Astrocyte (in vitro differentiated cells and primary cell): Measurements from ENCODE around the gene CDH13. TPM values are rescaled to one million over a fixed set of nuclear protein-coding genes. Genes with fewer than 3 reads are reported as not detected.

Experiments used
- DNase-seq: peaks from one replicate; pipeline ENCODE4 v3.0.0-alpha.2; 2010; ENCODE audit warnings: low read depth
- FAIRE-seq: peaks from 2 replicates; lab custom pipeline; 2011; peaks lifted over from hg19 to GRCh38; lab: Jason Lieb, UNC
- H2AFZ ChIP-seq: 2 replicates; pipeline ENCODE4 v1.6.0; 2012; ENCODE audit warnings: low read depth, low read length, inconsistent platforms
- H3K27ac ChIP-seq: 2 replicates; pipeline ENCODE4 v1.5.1; 2011; ENCODE audit warnings: low read depth, low read length, inconsistent platforms
- H3K27me3 ChIP-seq: 2 replicates; pipeline ENCODE4 v1.6.0; 2011; ENCODE audit warnings: low read length, inconsistent platforms; ENCODE audit not compliant: insufficient read depth
- H3K36me3 ChIP-seq: 2 replicates; pipeline ENCODE4 v1.5.1; 2011; ENCODE audit warnings: low read length, inconsistent platforms; ENCODE audit not compliant: insufficient read depth
- H3K4me1 ChIP-seq: 2 replicates; pipeline ENCODE4 v1.5.1; 2011; ENCODE audit warnings: low read length, inconsistent platforms; ENCODE audit not compliant: insufficient read depth
- H3K4me2 ChIP-seq: 2 replicates; pipeline ENCODE4 v1.6.0; 2012; ENCODE audit warnings: low read length, inconsistent platforms
- H3K4me3 ChIP-seq: 2 replicates; pipeline ENCODE4 v1.5.1; 2011; ENCODE audit warnings: low read depth, mild to moderate bottlenecking, low read length, inconsistent platforms; ENCODE audit not compliant: insufficient read depth
- H3K79me2 ChIP-seq: 2 replicates; pipeline ENCODE4 v1.6.0; 2012; ENCODE audit warnings: mild to moderate bottlenecking, low read length, inconsistent platforms; ENCODE audit not compliant: insufficient read depth
- H3K9ac ChIP-seq: 2 replicates; pipeline ENCODE4 v1.6.0; 2012; ENCODE audit warnings: mild to moderate bottlenecking, low read length, inconsistent platforms
- H3K9me3 ChIP-seq: 2 replicates; pipeline ENCODE4 v1.5.1; 2012; ENCODE audit warnings: low read depth, mild to moderate bottlenecking, low read length, inconsistent platforms; ENCODE audit not compliant: insufficient read depth
- H4K20me1 ChIP-seq: 2 replicates; pipeline ENCODE4 v1.6.0; 2012; ENCODE audit warnings: low read length, inconsistent platforms; ENCODE audit not compliant: insufficient read depth
- H3K27ac Mint-ChIP-seq: one replicate; pipeline ENCODE4 v1.8.0; 2021; ENCODE audit warnings: mild to moderate bottlenecking, mixed read lengths; ENCODE audit not compliant: unreplicated experiment
- H3K27me3 Mint-ChIP-seq: one replicate; pipeline ENCODE4 v1.8.0; 2021; ENCODE audit warnings: low read depth, mixed read lengths; ENCODE audit not compliant: unreplicated experiment
- H3K36me3 Mint-ChIP-seq: one replicate; pipeline ENCODE4 v1.8.0; 2021; ENCODE audit warnings: low read depth, mixed read lengths; ENCODE audit not compliant: unreplicated experiment
- H3K4me1 Mint-ChIP-seq: one replicate; pipeline ENCODE4 v1.8.0; 2021; ENCODE audit warnings: low read depth, mixed read lengths; ENCODE audit not compliant: unreplicated experiment
- H3K4me3 Mint-ChIP-seq: one replicate; pipeline ENCODE4 v1.8.0; 2021; ENCODE audit warnings: mild to moderate bottlenecking, moderate library complexity, mixed read lengths; ENCODE audit not compliant: unreplicated experiment
- H3K9me3 Mint-ChIP-seq: one replicate; pipeline ENCODE4 v1.8.0; 2021; ENCODE audit warnings: mild to moderate bottlenecking, mixed read lengths; ENCODE audit not compliant: unreplicated experiment
- CTCF ChIP-seq: IDR thresholded peaks from 2 replicates; pipeline ENCODE4 v1.5.1; 2011; ENCODE audit warnings: low read depth, mild to moderate bottlenecking, inconsistent platforms, low read length, moderate library complexity; ENCODE audit not compliant: insufficient read depth
- EZH2 ChIP-seq: IDR thresholded peaks from 2 replicates; pipeline ENCODE4 v1.6.1; 2012; ENCODE audit warnings: mild to moderate bottlenecking, low read length, inconsistent platforms; ENCODE audit not compliant: insufficient read depth
- total RNA-seq: library from RNA; stranded (reverse); gene quantifications from 2 replicates; pipeline ENCODE4 v1.2.1, GENCODE V29; 2021

Gene CDH13
- total RNA-seq, 1 donor from 2014 or later, result 41.7 TPM

GRCh38 chr16:83336603-83337002 lies 709.8 kb downstream of the CDH13 start:
- no peak overlapping the region for H2AFZ ChIP-seq
- H3K4me3 ChIP-seq, result no peak overlapping the region
- H3K27ac ChIP-seq, result peak overlapping the region; percentile 17
- peak overlapping the region; percentile 3 for H3K9ac ChIP-seq
- no peaks in the 10 kb centered on the region for H4K20me1 ChIP-seq
- DNase-seq (peak; percentile 75), FAIRE-seq (no peak)
- TF ChIP-seq EZH2 (no peak), CTCF (no peak)
- peak overlapping the region; percentile 7 for H3K4me2 ChIP-seq
- H3K27me3 ChIP-seq, result no peaks in the 10 kb centered on the region
- H3K4me1 ChIP-seq, result peaks cover 22% of the 10 kb centered on the region
- Mint-ChIP-seq H3K36me3 (no peaks in the 10 kb centered on the region), H3K4me1 (peaks cover 6% of the 10 kb centered on the region), H3K27me3 (no peaks in the 10 kb centered on the region), H3K4me3 (no peak overlapping the region), H3K9me3 (no peaks in the 10 kb centered on the region), H3K27ac (no peak overlapping the region)
- H3K9me3 ChIP-seq, result no peaks in the 10 kb centered on the region
- no peaks in the 10 kb centered on the region for H3K79me2 ChIP-seq
- no peaks in the 10 kb centered on the region for H3K36me3 ChIP-seq

- H3K27ac Mint-ChIP-seq, result no peak overlapping the region
- H3K27me3 ChIP-seq, result no peaks in the 10 kb centered on the region
- no peaks in the 10 kb centered on the region for H3K79me2 ChIP-seq
- peak overlapping the region; percentile 32 for H3K27ac ChIP-seq
- no peaks in the 10 kb centered on the region for H3K9me3 Mint-ChIP-seq
- H3K4me1 ChIP-seq, result peaks cover 22% of the 10 kb centered on the region
- no peaks in the 10 kb centered on the region for H3K9me3 ChIP-seq
- no peaks in the 10 kb centered on the region for H3K27me3 Mint-ChIP-seq
- H3K4me1 Mint-ChIP-seq, result peaks cover 6% of the 10 kb centered on the region
- no peaks in the 10 kb centered on the region for H3K36me3 ChIP-seq
- FAIRE-seq, result no peak
- H2AFZ ChIP-seq, result no peak overlapping the region
- DNase-seq, result no peak
- no peak overlapping the region for H3K4me3 ChIP-seq
- H3K36me3 Mint-ChIP-seq, result no peaks in the 10 kb centered on the region
- H3K9ac ChIP-seq, result no peak overlapping the region
- TF ChIP-seq EZH2, result no peak
- TF ChIP-seq CTCF, result no peak
- peak overlapping the region; percentile 52 for H3K4me2 ChIP-seq
- H4K20me1 ChIP-seq, result no peaks in the 10 kb centered on the region
- H3K4me3 Mint-ChIP-seq, result no peak overlapping the region
These were observed 711.4 kb downstream of the CDH13 start for GRCh38 chr16:83338138-83338537.

- no peak for FAIRE-seq
- Mint-ChIP-seq H3K4me3 (no peak overlapping the region), H3K36me3 (no peaks in the 10 kb centered on the region), H3K27ac (no peak overlapping the region), H3K9me3 (no peaks in the 10 kb centered on the region), H3K4me1 (peaks cover 6% of the 10 kb centered on the region), H3K27me3 (no peaks in the 10 kb centered on the region)
- no peaks in the 10 kb centered on the region for H3K36me3 ChIP-seq
- H3K9me3 ChIP-seq, result no peaks in the 10 kb centered on the region
- DNase-seq, result peak; percentile 26
- H3K4me1 ChIP-seq, result peaks cover 26% of the 10 kb centered on the region
- no peak overlapping the region for H3K9ac ChIP-seq
- no peak overlapping the region for H2AFZ ChIP-seq
- H3K27ac ChIP-seq, result peak overlapping the region; percentile 32
- H4K20me1 ChIP-seq, result no peaks in the 10 kb centered on the region
- no peaks in the 10 kb centered on the region for H3K27me3 ChIP-seq
- no peaks in the 10 kb centered on the region for H3K79me2 ChIP-seq
- H3K4me3 ChIP-seq, result no peak overlapping the region
- no peak for TF ChIP-seq EZH2
- TF ChIP-seq CTCF, result no peak
- peak overlapping the region; percentile 52 for H3K4me2 ChIP-seq
These were observed 712.2 kb downstream of the CDH13 start for GRCh38 chr16:83338941-83339340.
